COLO668 (cell line): Measurements from ENCODE around the gene DGKI.
"Not testable (repeated sequence)": the region's sequence is repeated elsewhere in the genome, so short reads cannot be mapped to it uniquely, and the experiment has no call there.

Source experiments
- DNase-seq: peaks from one replicate; lab custom pipeline; 2025; ENCODE audit not compliant: unreplicated experiment; lab: John Stamatoyannopoulos, UW

DGKI gene

GRCh38 chr7:137747359-137748031 is 99.3 kb downstream of the DGKI start:
- DNase-seq, result no peak

- no peak for DNase-seq
Observed at GRCh38 chr7:137743021-137743420, 103.8 kb downstream of the DGKI start.

- DNase-seq, result no peak
Observed at GRCh38 chr7:137742051-137742450, 104.7 kb downstream of the DGKI start.

GRCh38 chr7:137741443-137741842 is 105.3 kb downstream of the DGKI start:
- DNase-seq, result no peak

- DNase-seq, result no peak
Observed at GRCh38 chr7:137734221-137734620, 112.6 kb downstream of the DGKI start.

- no peak for DNase-seq
Observed at GRCh38 chr7:137732168-137732567, 114.6 kb downstream of the DGKI start.

GRCh38 chr7:137731436-137731835 is 115.3 kb downstream of the DGKI start:
- no peak for DNase-seq

- DNase-seq, result no peak
Observed at GRCh38 chr7:137728426-137728825, 118.3 kb downstream of the DGKI start.

GRCh38 chr7:137727413-137727812 is 119.4 kb downstream of the DGKI start:
- DNase-seq, result no peak

- DNase-seq, result no peak
Observed at GRCh38 chr7:137718355-137718754, 128.4 kb downstream of the DGKI start.

- no peak for DNase-seq
Observed at GRCh38 chr7:137717811-137718271, 128.9 kb downstream of the DGKI start.

GRCh38 chr7:137717045-137717444 is 129.7 kb downstream of the DGKI start:
- no peak for DNase-seq

GRCh38 chr7:137716061-137716460 is 130.7 kb downstream of the DGKI start:
- no peak for DNase-seq

GRCh38 chr7:137715533-137715932 is 131.2 kb downstream of the DGKI start:
- DNase-seq, result no peak

GRCh38 chr7:137715121-137715520 is 131.7 kb downstream of the DGKI start:
- no peak for DNase-seq

GRCh38 chr7:137706330-137706729 is 140.4 kb downstream of the DGKI start:
- not testable (repeated sequence) for DNase-seq

- DNase-seq, result no peak
Observed at GRCh38 chr7:137704723-137705122, 142.1 kb downstream of the DGKI start.

- DNase-seq, result no peak
Observed at GRCh38 chr7:137703291-137704010, 143.3 kb downstream of the DGKI start.

GRCh38 chr7:137696988-137697387 is 149.8 kb downstream of the DGKI start:
- DNase-seq, result no peak

- no peak for DNase-seq
Observed at GRCh38 chr7:137696376-137696775, 150.4 kb downstream of the DGKI start.

GRCh38 chr7:137695942-137696341 is 150.8 kb downstream of the DGKI start:
- no peak for DNase-seq

- no peak for DNase-seq
Observed at GRCh38 chr7:137695494-137695893, 151.3 kb downstream of the DGKI start.

GRCh38 chr7:137694405-137694804 is 152.4 kb downstream of the DGKI start:
- no peak for DNase-seq
